Hepatocyte (in vitro differentiated cells): ENCODE results near the gene HLA-B.

Source experiments
- EZH2 ChIP-seq: fragments of 200-600 bp; sonication (generic); IDR thresholded peaks from 2 replicates; pipeline ENCODE4 v1.6.1; 2016; ENCODE audit warnings: antibody characterized with exemption, mild to moderate bottlenecking, borderline replicate concordance
- TF ChIP-seq, protein P1 (sequence below): fragments of 200-600 bp; sonication (generic); IDR thresholded peaks from 2 replicates; pipeline ENCODE4 v1.5.1; 2016; ENCODE audit warnings: antibody characterized with exemption, mild to moderate bottlenecking; ENCODE audit not compliant: poor library complexity

DNA sequence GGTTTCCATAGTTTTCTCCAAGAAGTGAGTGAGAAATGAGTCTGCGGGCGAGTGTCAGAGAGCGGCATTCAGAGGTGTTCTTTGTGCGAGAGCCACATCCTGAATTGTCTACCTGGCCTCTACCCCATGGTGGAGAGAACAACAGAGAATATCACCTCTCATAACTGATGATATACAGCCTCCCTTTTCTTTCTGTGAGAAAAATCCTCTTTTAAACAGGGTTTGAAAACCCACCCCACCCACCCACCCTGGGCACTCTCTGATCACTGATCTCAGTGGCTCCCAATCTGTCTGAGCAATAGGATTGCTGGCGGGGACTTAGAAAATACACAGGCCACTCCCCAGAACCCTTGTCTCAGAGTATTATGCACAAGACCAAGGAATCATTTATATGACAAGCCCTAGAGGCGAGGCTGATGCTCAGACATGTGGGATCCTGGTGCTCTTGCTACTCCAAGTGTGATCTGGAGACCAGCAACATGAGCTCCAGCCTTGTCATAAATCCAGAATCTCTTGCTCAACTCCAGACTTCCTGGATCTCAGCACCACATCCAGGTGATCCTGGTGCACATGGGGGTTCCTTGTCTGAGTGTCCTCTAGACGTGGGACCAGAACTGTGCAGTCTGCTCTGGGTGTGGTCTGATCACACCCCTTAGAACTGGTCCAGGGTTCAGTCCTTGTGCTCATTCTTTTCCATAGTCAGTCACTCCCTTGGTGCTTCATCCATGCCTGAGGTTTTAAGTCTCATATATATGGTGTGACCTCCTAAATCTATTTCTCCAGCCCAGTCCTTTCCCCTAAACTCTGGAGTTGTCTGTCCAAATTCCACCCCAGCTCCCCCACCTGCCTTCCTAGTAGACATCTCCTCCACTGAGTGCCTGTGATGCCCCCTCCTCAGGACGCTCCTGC is 5.3 kb downstream of the HLA-B start:
- TF ChIP-seq, protein P1, sequence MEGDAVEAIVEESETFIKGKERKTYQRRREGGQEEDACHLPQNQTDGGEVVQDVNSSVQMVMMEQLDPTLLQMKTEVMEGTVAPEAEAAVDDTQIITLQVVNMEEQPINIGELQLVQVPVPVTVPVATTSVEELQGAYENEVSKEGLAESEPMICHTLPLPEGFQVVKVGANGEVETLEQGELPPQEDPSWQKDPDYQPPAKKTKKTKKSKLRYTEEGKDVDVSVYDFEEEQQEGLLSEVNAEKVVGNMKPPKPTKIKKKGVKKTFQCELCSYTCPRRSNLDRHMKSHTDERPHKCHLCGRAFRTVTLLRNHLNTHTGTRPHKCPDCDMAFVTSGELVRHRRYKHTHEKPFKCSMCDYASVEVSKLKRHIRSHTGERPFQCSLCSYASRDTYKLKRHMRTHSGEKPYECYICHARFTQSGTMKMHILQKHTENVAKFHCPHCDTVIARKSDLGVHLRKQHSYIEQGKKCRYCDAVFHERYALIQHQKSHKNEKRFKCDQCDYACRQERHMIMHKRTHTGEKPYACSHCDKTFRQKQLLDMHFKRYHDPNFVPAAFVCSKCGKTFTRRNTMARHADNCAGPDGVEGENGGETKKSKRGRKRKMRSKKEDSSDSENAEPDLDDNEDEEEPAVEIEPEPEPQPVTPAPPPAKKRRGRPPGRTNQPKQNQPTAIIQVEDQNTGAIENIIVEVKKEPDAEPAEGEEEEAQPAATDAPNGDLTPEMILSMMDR = no peak
- TF ChIP-seq EZH2 = no peak
